Lung (tissue), 12 donors: ENCODE results near the gene ABCC9. TPM values are rescaled to one million over a fixed set of nuclear protein-coding genes. Genes with fewer than 3 reads are reported as not detected.

ENCODE experiments used
- ATAC-seq: fragments of 200-7000 bp; cut with Tn5 transposase; one replicate; pipeline ENCODE4 v1.9.1; 2020; ENCODE audit warnings: moderate number of reproducible peaks; ENCODE audit not compliant: insufficient read depth, low FRiP score
- DNase-seq, 3 donors: peaks; one replicate each; pipeline ENCODE4 v3.0.0-alpha.2; 2013 to 2017
- H3K27ac ChIP-seq, 2 donors: one replicate each; pipeline ENCODE4 v1.5.1; 2013; ENCODE audit warnings: mild to moderate bottlenecking in 2 of 2, moderate library complexity in 2 of 2, control low read depth in 1 of 2, inconsistent platforms in 1 of 2, low read depth in 1 of 2, low read length in 1 of 2
- H3K27me3 ChIP-seq, 3 donors: one replicate each; pipeline ENCODE4 v1.5.1; 2013; ENCODE audit warnings: low read length in 2 of 3; ENCODE audit not compliant: control insufficient read depth in 3 of 3, insufficient read depth in 3 of 3
- H3K36me3 ChIP-seq, 4 donors: one replicate each; pipeline ENCODE4 v1.5.1; 2013; ENCODE audit warnings: low read length in 4 of 4, mild to moderate bottlenecking in 1 of 4, moderate library complexity in 1 of 4; ENCODE audit not compliant: control insufficient read depth in 4 of 4, insufficient read depth in 4 of 4
- H3K4me1 ChIP-seq, 5 donors: one replicate each; pipeline ENCODE4 v1.5.1; 2013; ENCODE audit warnings: low read length in 5 of 5, mild to moderate bottlenecking in 2 of 5, moderate library complexity in 1 of 5; ENCODE audit not compliant: control insufficient read depth in 5 of 5, insufficient read depth in 5 of 5
- H3K4me3 ChIP-seq: one replicate; pipeline ENCODE4 v1.5.1; 2013; ENCODE audit warnings: mild to moderate bottlenecking, control low read depth, moderate library complexity
- H3K9ac ChIP-seq, 2 donors: one replicate each; pipeline ENCODE4 v1.5.1; 2013; ENCODE audit warnings: low read length in 2 of 2, control low read depth in 1 of 2; ENCODE audit not compliant: insufficient read depth in 1 of 2
- H3K9me3 ChIP-seq, 4 donors: one replicate each; pipeline ENCODE4 v1.5.1; 2013; ENCODE audit warnings: low read length in 3 of 4, mild to moderate bottlenecking in 1 of 4, moderate library complexity in 1 of 4; ENCODE audit not compliant: control insufficient read depth in 4 of 4, insufficient read depth in 3 of 4
- CTCF ChIP-seq: IDR thresholded peaks from 2 replicates; pipeline ENCODE4 v1.5.1; 2012; ENCODE audit warnings: mild to moderate bottlenecking; ENCODE audit errors: control extremely low read depth, extremely low read depth
- WGBS, 2 donors: extraction: QIAGEN DNeasy Blood & Tissue Kit; methylation state at CpG; one replicate each; pipeline ENCODE4 v1.1.7; 2013; 5-methylcytosine and 5-hydroxymethylcytosine counted together
- polyA plus RNA-seq, 2 donors: library from polyadenylated mRNA; stranded (reverse); fragments of 200-250 nt; gene quantifications; one replicate each; pipeline ENCODE4 v1.2.1, GENCODE V29; 2013
- total RNA-seq, 2 donors: library from RNA; depleted of rRNA in 1 of 2; stranded (reverse); fragments of >200 nt in 1 of 2; gene quantifications; one replicate each; pipeline ENCODE4 v1.2.1, GENCODE V29; 2014 to 2021
- donor health status: control.
- donor health status: control.
- donor health status: Bipolar disorder and iron deficiency.
- donor health status: healthy.
- donor health status: DM: yes; HTN: yes; CAD: no.

The ABCC9 gene
- total and polyA plus RNA-seq, 4 donors: 2.5 to 33.4 (median 7.7) TPM

DNA sequence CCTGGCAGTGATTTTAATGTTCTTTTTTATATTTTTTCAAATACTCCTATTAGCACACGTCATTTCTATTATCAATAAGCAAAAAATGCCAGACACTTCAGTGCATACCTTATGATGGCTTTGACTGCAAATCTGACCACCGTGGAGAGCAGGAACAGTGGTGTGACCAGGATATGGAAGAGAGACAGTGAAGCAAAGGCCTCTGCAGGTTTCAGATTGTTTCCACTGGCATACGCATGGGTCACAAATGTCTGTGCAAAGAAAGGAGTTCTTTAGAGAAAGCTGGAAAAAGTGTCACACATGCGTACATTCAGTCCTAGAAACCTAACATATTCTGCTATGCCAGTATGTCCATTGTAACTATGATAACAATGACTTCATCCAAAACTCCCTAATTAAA is 47.3 kb downstream of the ABCC9 start:
- Histone ChIP-seq H3K9ac (no peak overlapping the region), H3K9me3 (no peaks in the 10 kb centered on the region), H3K36me3 (no peaks in the 10 kb centered on the region), H3K4me3 (no peak overlapping the region), H3K4me1 (peaks cover 0 to 9% (median 6%) of the 10 kb centered on the region in 5 donors), H3K27ac (no peak overlapping the region), H3K27me3 (no peaks in the 10 kb centered on the region)
- TF ChIP-seq CTCF: no peak
- WGBS, 2 donors: 87 to 94% methylated on average over 4 of the region's 4 CpGs
- ATAC-seq: no peak
- DNase-seq: no peak

DNA sequence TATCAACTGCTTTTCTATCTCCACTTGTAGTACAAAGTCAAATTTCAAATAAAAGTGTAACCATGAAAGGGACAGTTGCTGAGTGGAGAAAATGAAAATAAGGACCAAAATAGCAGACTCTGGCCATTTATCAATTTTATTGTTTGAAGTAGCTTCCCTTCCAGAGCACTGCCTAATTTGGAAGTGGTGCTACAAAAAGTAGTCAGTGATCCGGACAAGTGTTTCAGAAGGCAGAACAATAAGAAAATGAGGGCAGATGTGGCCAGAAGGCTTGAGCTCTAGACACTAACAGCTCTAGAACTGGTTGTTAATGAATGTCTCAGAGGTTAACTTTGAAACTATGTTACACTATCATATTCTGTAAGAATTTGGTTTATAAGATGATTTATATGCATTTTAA is 48.9 kb downstream of the ABCC9 start:
- ATAC-seq (no peak), DNase-seq (no peak)
- Histone ChIP-seq H3K9ac (no peak overlapping the region), H3K36me3 (no peaks in the 10 kb centered on the region), H3K27me3 (no peaks in the 10 kb centered on the region), H3K4me3 (no peak overlapping the region), H3K9me3 (no peaks in the 10 kb centered on the region), H3K4me1 (peaks cover 0 to 15% (median 5%) of the 10 kb centered on the region in 5 donors), H3K27ac (peak overlapping the region in 1 of 2 donors; percentile 74)
- TF ChIP-seq CTCF: no peak
- 31 to 59% methylated on average over 1 of the region's 1 CpG for WGBS, 2 donors

GRCh38 chr12:21891751-21892217 is 49.4 kb downstream of the ABCC9 start:
- ATAC-seq (no peak), DNase-seq (peak in 1 of 3 donors; percentile 59)
- peak overlapping the region in 1 of 2 donors; percentile 84 for H3K27ac ChIP-seq

More at GRCh38 chr12:21891751-21892217, 49.4 kb downstream of the ABCC9 start:
- peaks cover 0 to under 1% (median 0%) of the 10 kb centered on the region in 4 donors for H3K36me3 ChIP-seq
- WGBS, 2 donors: 52 to 69% methylated on average over 2 of the region's 2 CpGs
- no peaks in the 10 kb centered on the region for H3K9me3 ChIP-seq
- peaks cover 0 to 15% (median 5%) of the 10 kb centered on the region in 5 donors for H3K4me1 ChIP-seq
- no peak for TF ChIP-seq CTCF
- H3K27me3 ChIP-seq: no peaks in the 10 kb centered on the region
- H3K4me3 ChIP-seq: no peak overlapping the region
- H3K9ac ChIP-seq: no peak overlapping the region
